Thyroid gland (tissue), 4 donors: Measurements from ENCODE around the gene FOXP1.

Source experiments
- CTCF ChIP-seq, 6 experiments: fragments of 200-600 bp in 3 of 6; fragments of 450-650 bp in 3 of 6; sonication (generic) in 3 of 6; IDR thresholded peaks; one replicate each; pipeline ENCODE4 v1.5.1; 2016 to 2019; ENCODE audit warnings: antibody characterized with exemption in 6 of 6, mild to moderate bottlenecking in 2 of 6, inconsistent platforms in 1 of 6, moderate library complexity in 1 of 6
- POLR2A ChIP-seq, 2 donors: fragments of 450-650 bp; IDR thresholded peaks; one replicate each; pipeline ENCODE4 v1.6.1; 2017; ENCODE audit warnings: antibody characterized with exemption in 2 of 2, mild to moderate bottlenecking in 2 of 2, moderate library complexity in 1 of 2

DNA sequence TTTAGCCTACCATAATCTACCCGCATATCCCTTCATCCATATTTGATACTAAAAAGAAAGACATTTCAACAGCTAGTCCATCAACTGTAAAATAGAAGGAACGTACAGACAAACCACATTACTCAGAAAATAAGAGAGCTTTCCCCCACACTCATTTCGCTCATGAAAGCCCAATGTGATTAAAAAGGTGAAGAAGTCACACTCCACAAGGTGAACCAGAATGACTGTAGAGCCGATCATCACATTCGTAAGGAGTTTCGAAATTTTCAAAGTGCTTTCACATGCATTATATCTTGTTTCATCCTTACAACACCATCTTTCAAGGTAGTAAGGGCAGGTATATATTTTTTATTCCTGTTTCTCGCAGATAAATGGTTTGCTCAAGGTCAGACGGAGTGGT lies 225.3 kb downstream of the FOXP1 start:
- TF ChIP-seq CTCF (IDR thresholded peaks at IDR 0.05) (no peak), POLR2A (IDR thresholded peaks at IDR 0.05) (no peak)
